ACHN (cell line): ENCODE results near the gene AGFG1.
A peak's percentile ranks its signal among the peaks of the same experiment; 100 is the strongest.

Source experiments
- DNase-seq: peaks from one replicate; pipeline ENCODE4 v3.0.0-alpha.2; 2015
- in situ Hi-C: cut with HindIII; loops from 2 replicates; pipeline ENCODE4 v1.10.0; 2017; ENCODE audit warnings: low sequenced_read_pairs, low pct_ligation_motif_present, low pct_unique_long_range_greater_than_20kb

AGFG1 gene

DNA sequence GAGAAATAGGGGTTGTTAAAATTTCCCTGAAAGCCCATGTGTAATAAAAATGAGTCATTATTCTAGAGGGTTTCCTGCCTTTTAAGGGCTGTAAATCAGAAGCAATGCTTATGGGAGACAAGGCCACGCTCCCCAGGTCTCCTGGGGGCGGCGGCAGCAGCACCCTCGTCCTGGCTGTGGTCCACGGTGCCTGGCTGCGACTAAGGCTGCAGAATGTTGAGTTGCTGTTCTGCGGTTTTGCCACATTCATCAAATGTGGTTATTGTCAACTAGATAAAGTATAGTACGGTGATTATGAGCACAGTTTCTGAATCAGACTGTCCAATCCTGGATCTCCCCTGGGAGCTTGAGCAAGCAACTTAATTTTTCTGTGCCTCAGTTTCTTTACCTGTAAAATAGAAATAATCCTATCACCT, 11.9 kb upstream of the AGFG1 start:
- DNase-seq = peak; percentile 74

DNA sequence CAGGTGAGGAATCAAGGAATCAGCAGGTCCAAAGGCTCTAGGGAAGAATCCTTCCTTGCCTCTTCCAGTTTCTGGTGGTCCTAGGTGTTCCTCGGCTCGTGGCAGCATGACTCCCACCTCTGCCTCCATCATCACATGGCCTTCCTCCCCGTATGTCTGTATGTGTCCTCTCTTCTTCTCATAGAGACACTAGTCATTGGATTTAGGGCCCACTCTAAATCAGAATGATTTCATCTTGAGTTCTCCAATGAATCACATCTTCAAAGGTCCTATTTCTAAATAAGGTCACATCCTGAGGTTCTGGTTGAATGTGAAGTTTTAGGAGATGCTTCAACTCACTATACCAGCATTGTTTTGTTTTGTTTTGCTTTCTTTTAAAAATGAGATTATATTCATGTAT, 11.1 kb upstream of the AGFG1 start:
- DNase-seq = no peak
- in situ Hi-C loops = no loop called here

More for the DNA sequence above, 11.9 kb upstream of the AGFG1 start:
- in situ Hi-C loops = no loop called here

DNA sequence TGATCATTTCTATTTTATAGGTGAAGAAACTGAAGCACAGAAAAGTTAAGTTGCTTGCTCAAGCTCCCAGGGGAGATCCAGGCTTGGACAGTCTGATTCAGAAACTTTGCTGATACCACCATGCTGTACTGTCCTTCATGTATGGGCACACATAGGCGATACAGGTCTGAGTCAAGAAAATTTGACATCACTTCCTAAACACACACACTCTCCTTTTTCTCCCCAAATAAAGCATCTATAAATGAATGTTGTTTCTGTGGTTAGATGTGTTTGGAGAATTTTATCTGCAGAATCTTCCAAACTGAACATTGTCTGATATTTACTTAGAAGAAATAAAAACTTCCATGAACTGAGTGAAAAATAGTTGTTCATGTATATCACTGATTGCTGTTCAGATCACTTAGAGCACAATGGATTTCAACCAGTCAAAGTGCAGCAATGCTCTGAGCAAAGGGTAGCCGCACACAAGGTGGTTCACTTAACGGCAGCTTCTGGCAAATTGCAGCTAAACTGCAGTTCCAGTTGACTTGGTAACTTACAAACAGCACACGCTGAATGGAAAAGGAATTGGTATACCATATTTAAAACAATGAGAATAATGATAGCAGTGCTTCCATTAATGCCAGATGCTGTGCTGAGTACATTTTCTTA, 10.0 kb upstream of the AGFG1 start:
- in situ Hi-C loops = no loop called here
- DNase-seq = no peak

DNA sequence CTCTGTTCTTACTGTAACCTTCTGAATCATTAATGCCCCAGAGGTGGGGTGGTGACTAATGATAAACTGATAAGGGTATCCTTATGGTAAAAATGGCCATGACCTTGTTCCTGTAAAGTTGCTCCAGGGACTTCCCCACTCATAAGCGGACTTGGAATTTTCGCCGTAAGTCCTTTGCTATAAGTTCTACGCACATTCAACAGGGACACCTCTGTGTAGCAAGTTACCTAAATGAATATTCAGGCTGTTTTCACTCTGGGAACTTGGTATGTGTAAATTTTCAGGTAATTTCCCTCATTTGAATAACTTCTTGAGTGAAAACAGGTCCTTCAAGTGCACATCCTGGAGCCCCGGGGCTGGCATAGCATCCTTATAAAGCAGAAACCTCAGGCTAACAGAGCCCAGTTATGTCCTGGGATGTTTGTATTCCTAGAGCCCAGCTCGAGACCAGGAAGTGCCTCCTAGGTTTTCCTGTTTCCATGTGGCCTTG, 9.4 kb upstream of the AGFG1 start:
- no peak for DNase-seq
- in situ Hi-C loops = no loop called here

DNA sequence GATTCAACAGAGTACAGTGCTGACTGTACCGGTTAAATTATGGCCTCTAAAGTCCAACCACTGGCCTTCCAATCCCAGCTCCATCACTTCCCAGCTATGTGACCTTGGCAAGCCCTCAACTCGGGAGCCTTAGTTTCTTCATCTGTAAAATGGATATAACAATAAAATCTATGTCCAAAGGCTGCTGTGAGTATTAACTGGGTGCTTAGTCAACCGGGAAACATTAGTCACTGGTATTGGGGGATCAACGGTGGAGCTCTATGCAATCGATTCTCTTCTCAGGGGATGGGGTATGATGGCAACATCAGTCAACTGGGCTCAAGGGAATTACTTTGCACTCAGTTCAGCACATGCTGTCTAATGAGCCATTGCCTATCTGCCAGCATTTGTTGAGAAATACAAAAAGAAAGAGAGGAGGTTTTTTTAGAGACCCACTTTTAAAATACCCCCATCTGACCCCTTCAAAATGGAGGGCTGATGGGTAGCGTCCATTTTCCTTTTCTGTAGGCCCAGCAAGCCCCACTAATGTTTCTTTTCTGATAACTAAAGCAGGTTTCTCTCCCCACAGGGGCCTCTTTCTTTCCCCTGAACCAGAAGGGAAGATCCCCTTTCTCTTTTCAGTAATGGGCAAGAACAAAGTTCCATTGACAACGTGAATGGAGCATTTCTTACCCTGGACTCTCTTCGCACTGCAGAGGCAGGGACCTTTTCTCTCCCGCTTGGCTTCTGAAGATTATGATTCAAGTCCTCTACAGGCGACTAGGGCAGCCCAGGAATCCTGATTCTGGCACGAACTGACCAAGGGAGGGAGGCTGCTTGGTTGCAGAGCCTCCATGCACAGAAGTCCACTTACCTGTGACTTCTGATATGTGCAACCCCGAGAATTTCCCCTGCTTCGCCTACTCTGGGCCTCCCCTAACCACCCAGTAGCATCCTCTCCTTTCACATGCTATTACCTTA, 8.7 kb upstream of the AGFG1 start:
- in situ Hi-C loops = no loop called here
- no peak for DNase-seq

DNA sequence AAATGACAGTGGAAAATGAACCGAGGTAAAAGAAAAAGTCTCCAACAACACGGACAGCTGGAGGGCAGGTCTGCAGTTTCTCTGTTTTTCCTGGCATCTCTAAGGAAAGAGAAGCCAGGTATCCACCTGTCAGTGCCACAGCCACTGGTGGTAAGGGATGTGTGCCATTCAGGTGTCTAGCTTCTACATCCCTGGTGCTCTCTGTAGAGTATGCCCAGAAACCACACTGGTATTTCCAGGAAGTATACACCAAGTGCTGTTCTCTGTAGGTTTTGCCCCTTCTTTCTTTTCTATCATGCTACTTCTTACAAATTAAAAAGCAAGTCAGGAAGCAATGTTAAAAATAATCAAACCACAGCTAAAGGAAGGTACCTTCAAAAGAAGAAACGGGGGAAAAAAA, 7.6 kb upstream of the AGFG1 start:
- in situ Hi-C loops = no loop called here
- DNase-seq = no peak

DNA sequence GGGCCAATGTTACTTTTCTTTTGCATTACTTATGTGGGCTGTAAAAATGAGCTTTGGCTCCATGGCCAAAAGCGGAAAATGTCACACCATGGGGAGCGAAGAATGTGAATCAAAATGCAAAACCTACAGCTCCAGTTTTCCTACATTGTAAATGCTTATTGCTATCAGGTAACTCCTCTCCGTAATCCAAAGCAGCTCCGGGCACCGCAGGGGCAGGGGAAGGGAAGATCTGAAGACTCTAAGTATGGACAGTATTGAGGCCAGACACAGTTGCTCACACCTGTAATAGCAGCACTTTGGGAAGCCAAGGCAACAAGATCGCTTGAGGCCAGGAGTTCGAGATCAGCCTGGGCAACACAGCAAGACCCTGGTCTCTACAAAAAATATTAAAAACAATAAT, 7.1 kb upstream of the AGFG1 start:
- no peak for DNase-seq
- in situ Hi-C loops = no loop called here

DNA sequence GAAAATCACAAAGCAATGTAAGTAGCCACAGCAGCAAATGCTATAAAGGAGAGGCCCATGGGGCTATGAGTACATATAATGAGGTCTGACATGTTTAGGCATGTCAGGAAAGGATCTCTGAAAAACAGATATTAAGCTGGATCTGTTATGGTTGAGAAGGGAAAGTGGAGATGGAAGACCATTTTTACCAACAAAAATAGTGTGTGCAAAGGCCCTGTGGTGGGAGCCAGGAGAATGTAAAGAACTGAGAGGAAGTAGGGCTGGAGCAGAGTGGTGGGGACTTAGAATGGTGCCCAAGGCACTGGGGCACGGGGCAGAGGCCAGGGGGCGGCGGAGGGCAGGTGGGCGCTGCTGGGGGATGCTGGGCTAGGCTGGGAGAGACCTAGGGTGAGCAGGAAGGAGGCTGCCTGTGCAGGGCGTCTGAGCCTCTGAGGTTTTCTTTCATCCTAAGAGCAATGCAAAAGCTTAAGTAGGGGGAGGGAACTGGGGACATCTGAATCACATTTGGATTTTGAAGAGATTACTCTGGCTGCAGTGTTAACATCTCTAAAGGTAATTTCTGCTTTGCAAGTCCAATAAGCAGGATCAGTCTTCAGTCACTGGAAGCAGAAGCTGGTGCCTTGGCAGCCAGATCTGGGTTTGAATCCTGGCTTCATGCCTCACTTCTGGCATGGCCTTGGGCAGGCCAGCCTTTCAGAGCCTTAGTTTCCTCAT, 4.9 kb upstream of the AGFG1 start:
- in situ Hi-C loops = no loop called here
- DNase-seq = no peak

DNA sequence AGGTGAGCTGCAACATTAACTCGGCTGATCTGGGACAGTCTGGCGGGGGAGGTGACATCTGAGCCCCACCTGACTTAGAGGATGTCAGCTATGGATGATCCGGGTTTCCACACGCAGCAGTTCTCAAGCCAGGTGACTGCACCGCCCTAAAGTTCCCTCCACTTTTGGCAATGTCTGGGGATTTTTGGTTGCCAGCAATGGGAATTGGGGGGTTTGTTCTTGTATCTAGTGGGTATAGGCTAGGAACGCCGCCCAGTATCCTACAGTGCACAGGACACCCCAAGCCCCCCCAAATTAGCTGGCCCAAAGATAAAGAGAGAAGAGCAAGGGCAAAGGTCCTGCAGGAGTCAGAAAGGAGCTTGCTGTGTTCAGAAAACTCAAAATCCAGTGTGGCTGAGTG, 544 bp upstream of the AGFG1 start:
- no peak for DNase-seq
- in situ Hi-C loops = no loop called here

DNA sequence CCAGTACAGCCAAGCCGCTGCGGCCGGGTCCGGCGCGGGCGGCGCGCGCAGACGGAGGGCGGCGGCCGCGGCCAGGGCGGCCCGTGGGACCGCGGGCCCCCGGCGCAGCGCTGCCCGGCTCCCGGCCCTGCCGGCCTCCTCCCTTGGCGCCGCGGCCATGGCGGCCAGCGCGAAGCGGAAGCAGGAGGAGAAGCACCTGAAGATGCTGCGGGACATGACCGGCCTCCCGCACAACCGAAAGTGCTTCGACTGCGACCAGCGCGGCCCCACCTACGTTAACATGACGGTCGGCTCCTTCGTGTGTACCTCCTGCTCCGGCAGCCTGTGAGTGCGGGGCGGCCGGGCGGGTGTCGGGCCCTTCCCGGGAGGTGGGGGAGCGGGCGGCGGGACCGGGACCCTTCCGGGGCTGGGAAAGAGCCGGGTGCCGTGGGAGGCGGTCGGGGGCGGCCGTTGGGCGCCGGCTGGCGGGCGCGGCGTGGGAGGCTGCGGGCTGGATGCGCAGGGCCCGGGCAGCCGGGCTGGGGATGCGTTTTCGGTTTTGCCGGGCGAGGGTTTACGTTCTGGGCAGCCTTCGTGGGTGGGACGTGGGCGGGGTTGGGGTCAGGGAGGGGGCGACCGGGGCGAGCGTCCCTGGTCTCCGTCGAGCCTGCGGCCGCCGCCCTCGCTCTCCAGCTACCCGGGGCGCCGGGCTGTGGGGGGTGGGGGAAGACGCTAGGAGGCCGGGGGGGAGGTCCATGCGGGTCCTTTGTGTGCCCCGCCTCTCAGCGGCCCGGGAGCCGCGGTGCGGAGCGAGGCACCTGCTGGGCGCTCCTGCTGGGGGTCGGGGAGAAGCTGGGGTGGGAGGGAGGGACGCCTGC, 537 bp downstream of the AGFG1 start:
- peak; percentile 75 for DNase-seq
- in situ Hi-C loops = no loop called here

DNA sequence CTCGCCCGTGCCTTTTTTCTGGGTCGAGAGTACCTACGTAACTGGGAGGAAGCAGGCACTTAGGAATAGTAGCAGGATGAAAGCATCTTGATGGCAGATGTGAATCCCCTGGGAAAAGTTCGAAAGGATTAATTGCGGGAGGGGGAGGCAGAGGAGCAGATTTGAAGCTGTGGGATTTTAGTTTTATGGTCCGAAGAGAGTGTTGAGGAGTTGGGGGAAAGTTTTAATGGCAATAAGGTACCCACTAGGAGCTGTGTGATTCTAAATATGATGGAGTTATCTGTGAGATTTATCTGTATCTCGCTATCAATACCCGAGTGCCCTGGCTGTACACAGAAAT, 1.1 kb downstream of the AGFG1 start:
- in situ Hi-C loops = no loop called here
- no peak for DNase-seq

DNA sequence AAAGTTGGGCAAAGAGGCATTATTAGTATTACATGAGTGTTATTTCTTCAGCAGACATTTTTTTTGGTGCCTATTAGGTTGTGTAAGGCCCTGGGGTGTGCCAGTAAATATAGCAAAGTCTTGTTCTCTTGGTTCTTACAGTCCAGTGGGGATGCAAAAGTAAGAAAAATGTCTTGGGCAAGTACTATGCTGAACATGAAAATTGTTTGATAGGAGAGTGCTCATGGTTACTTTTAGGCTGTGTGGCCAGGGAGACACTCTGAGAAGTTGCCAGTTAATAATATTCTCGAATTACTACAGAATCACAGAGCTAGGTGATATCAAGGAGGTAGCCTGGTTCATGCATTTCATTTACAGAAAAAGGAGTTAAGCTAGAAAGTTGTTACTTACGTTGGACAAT, 1.9 kb downstream of the AGFG1 start:
- DNase-seq = no peak
- in situ Hi-C loops = no loop called here

DNA sequence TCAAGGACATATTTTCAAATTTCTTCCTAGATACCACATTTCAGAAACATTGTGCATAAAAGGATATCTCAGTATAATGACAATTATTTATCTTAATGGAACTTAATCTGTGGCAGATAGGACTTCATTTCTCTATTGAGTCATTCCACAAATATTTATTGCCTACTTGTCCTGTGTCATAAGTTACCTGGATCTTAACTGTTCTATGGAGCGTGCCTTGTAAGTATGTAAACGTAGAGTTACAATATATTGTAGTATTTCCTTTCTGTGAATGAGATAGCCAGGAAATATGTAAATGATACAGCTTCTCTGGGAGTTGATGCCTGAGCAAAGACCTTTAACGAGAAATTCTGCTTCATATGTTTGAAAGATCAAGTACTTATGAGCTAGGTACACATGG, 2.5 kb downstream of the AGFG1 start:
- DNase-seq = peak; percentile 18
- in situ Hi-C loops = no loop called here

DNA sequence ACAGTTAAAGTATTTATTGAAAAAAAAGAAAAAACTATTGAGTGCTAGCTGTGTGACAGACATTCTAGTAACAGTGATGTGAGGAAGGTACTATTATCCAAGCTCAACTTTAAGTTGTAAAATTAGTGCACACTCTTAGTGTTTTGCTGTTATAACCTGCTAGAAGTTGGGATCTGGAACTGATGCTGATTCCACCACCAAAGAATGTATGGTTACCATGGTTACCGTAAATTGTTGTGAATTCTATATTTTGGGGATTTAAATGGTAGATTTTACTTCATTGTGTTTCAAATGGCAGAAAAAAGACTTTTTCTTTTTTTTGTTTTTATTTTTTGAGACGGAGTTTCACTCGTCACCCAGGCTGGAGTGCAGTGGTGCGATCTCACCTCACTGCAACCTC, 5.3 kb downstream of the AGFG1 start:
- no peak for DNase-seq
- in situ Hi-C loops = no loop called here

DNA sequence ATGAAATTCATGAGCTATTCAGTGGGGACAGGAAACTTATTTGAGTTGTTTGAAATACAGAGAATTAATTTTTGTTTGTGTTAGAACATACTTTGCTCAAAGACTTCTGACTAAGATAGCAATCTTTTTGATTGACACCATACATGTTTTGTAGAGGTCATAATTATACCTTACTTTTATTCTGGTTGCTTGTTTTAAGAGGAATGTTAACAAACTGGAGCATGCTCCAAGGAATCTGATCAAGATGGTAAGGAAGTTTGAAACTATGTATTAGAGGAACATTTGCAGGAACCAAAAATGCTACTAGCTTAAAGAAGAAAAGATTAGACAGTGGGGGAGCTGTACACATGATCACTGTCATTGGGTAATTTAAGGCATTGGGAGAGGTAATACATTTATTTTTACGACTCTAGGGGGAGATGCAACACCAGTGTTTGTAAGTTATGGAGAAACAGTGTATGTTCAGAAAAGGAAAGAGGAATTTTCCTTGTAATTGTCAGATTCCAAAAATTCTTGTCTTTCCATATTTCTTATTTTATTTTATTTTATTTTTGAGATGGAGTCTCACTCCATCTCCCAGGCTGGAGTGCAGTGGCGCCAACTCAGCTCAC, 8.0 kb downstream of the AGFG1 start:
- in situ Hi-C loops = no loop called here

DNA sequence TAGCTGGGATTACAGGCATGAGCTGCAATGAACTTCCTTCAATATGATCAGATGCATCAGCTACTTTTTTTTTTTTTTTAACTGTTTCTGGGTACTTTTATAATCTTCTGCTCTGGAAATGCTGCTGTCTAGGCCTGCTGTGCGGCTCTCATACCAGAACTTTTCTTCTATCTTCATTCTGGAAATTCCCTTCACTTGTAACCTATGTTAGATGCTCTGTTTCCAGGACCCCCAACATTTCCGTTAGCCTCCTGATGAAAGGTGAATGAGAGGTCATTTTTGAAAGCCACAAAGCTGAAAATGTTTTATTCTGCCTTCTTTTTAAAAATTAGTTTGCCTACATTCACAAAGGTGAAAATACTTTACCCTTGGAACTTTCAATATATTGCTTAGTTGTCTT, 8.6 kb downstream of the AGFG1 start:
- DNase-seq = no peak
- in situ Hi-C loops = no loop called here

More for the DNA sequence above, 8.0 kb downstream of the AGFG1 start:
- DNase-seq = peak; percentile 65

DNA sequence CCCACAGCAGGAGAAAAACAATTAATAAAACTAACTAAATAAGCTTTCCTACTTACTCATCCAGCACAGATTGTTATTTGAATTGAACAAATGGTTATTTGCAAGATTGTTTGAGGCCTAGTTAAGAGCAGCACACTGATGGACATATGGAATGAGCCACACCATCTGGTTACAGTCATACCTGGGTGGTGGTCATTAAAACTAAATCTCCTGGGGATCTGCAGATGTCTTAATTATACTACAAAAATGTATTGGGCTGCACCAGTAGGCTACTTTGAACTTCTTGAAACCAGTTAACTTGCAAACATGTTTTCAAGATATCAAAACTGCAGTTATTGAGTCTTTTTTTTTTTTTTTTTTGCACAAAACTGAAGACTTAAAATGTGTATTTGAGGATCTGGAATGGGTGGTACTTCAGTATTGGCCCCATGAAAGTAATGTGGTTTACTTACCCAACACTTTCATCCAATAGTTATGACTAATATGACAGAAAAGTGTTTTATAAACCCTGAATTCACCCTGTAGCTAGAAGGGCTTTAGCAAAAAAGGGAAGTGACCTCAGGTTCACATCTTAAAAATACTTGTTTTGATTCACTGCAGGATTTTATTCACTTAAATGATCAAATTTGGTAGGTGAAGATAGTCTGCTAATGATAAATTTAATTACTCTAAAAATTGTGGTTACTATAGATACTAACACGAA, 10.8 kb downstream of the AGFG1 start:
- in situ Hi-C loops = no loop called here
- no peak for DNase-seq

DNA sequence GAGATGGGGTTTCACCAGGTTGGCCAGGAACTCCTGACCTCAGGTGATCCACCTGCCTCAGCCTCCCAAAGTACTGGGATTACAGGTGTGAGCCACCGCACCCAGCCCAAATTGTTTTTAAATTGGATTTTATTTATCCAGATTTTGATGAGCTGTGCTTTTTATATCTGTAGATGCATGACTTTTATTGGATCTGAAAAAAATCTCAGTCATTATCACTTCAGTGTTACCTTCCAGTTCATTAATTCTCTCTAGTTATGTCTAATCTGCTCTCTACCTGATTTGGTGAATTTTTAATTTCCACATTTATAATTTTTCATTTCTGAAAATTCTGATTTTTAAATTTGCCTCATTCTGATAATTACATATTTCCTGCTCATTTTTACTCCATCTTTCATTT, 13.5 kb downstream of the AGFG1 start:
- DNase-seq = no peak
- in situ Hi-C loops = no loop called here
